ENCODE data around the gene HBS1L.

HBS1L gene

GRCh38 chr6:135093578-135093977 lies 39.0 kb upstream of the HBS1L start:
- H3K27me3 ChIP-seq (ENCODE audit: insufficient read depth, insufficient read length), result no peaks in the 10 kb centered on the region
- no peak for DNase-seq (ENCODE audit: low read depth, low spot score)
- H3K4me1 ChIP-seq (ENCODE audit: insufficient read depth, insufficient read length), result no peaks in the 10 kb centered on the region
- no peaks in the 10 kb centered on the region for H3K9me3 ChIP-seq (ENCODE audit: insufficient read depth, low read length)
- TF ChIP-seq YY1 (IDR thresholded peaks at IDR 0.05; ENCODE audit: insufficient read depth, insufficient read length), result no peak
- no peak for TF ChIP-seq ZNF274 (IDR thresholded peaks at IDR 0.05; ENCODE audit: low read depth, low read length)
- TF ChIP-seq SUZ12 (IDR thresholded peaks at IDR 0.05; ENCODE audit: extremely low read depth, insufficient read depth, insufficient read length), result no peak
- no peak overlapping the region for H3K4me3 ChIP-seq (ENCODE audit: insufficient read length, low read depth)
- H3K9ac ChIP-seq (ENCODE audit: insufficient read length, low read depth), result no peak overlapping the region
- no peaks in the 10 kb centered on the region for H3K36me3 ChIP-seq (ENCODE audit: insufficient read depth, insufficient read length, low read length)

DNA sequence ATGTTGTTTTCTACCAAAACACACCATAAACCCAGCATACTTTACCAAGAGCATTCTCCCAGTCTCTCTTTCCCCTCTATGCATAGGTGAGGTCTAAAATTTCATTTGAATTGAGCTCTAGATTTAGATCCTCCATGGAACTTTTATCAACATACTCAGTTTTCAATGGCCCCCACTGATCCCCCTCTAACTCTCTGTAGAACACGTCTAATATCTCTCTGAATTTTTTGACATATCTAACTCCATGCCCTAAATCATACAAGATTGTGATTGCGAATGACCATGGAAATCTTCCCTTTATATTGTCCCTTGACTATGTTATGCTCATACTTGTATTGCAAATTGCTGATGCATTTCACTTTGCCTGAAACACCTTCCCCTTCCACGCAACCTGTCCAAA lies 38.1 kb upstream of the HBS1L start:
- no peaks in the 10 kb centered on the region for H3K9me3 ChIP-seq (ENCODE audit: insufficient read depth, low read length)
- H3K4me1 ChIP-seq (ENCODE audit: insufficient read depth, insufficient read length), result no peaks in the 10 kb centered on the region
- DNase-seq (ENCODE audit: low read depth, low spot score), result no peak
- H3K9ac ChIP-seq (ENCODE audit: insufficient read length, low read depth), result no peak overlapping the region
- TF ChIP-seq YY1 (IDR thresholded peaks at IDR 0.05; ENCODE audit: insufficient read depth, insufficient read length) (no peak), ZNF274 (IDR thresholded peaks at IDR 0.05; ENCODE audit: low read depth, low read length) (no peak), SUZ12 (IDR thresholded peaks at IDR 0.05; ENCODE audit: extremely low read depth, insufficient read depth, insufficient read length) (no peak)
- H3K27me3 ChIP-seq (ENCODE audit: insufficient read depth, insufficient read length), result no peaks in the 10 kb centered on the region
- H3K36me3 ChIP-seq (ENCODE audit: insufficient read depth, insufficient read length, low read length), result no peaks in the 10 kb centered on the region
- no peak overlapping the region for H3K4me3 ChIP-seq (ENCODE audit: insufficient read length, low read depth)

DNA sequence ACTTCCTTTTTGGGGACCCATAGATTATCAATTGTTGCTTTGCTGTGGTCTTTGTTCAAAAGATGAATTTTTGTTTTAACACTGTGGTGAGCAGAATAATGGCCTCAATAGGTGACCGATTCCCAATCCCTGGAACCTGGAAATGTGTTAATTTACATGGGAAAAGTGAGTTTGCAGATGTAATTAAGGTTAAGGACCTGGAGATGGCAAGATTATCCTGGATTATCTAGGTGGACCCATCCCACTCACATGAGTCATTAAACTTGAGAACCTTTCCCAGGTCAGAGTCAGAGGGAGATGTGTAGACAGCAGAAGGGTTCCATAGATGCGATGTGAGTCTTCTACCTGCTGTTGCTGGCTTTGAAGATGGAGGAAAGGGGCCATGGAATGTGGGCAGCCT lies 36.2 kb upstream of the HBS1L start:
- TF ChIP-seq ZNF274 (IDR thresholded peaks at IDR 0.05; ENCODE audit: low read depth, low read length) (no peak), SUZ12 (IDR thresholded peaks at IDR 0.05; ENCODE audit: extremely low read depth, insufficient read depth, insufficient read length) (no peak), YY1 (IDR thresholded peaks at IDR 0.05; ENCODE audit: insufficient read depth, insufficient read length) (no peak)
- H3K9ac ChIP-seq (ENCODE audit: insufficient read length, low read depth), result no peak overlapping the region
- no peaks in the 10 kb centered on the region for H3K9me3 ChIP-seq (ENCODE audit: insufficient read depth, low read length)
- no peak overlapping the region for H3K4me3 ChIP-seq (ENCODE audit: insufficient read length, low read depth)
- DNase-seq (ENCODE audit: low read depth, low spot score), result no peak
- H3K27me3 ChIP-seq (ENCODE audit: insufficient read depth, insufficient read length), result no peaks in the 10 kb centered on the region
- H3K4me1 ChIP-seq (ENCODE audit: insufficient read depth, insufficient read length), result no peaks in the 10 kb centered on the region
- H3K36me3 ChIP-seq (ENCODE audit: insufficient read depth, insufficient read length, low read length), result no peaks in the 10 kb centered on the region

- Histone ChIP-seq H3K27me3 (ENCODE audit: insufficient read depth, insufficient read length) (no peaks in the 10 kb centered on the region), H3K9me3 (ENCODE audit: insufficient read depth, low read length) (no peaks in the 10 kb centered on the region), H3K4me1 (ENCODE audit: insufficient read depth, insufficient read length) (no peaks in the 10 kb centered on the region), H3K4me3 (ENCODE audit: insufficient read length, low read depth) (no peak overlapping the region), H3K36me3 (ENCODE audit: insufficient read depth, insufficient read length, low read length) (no peaks in the 10 kb centered on the region), H3K9ac (ENCODE audit: insufficient read length, low read depth) (no peak overlapping the region)
- TF ChIP-seq ZNF274 (IDR thresholded peaks at IDR 0.05; ENCODE audit: low read depth, low read length), result no peak
- TF ChIP-seq SUZ12 (IDR thresholded peaks at IDR 0.05; ENCODE audit: extremely low read depth, insufficient read depth, insufficient read length), result no peak
- TF ChIP-seq YY1 (IDR thresholded peaks at IDR 0.05; ENCODE audit: insufficient read depth, insufficient read length), result no peak
- no peak for DNase-seq (ENCODE audit: low read depth, low spot score)
These were observed 35.3 kb upstream of the HBS1L start for GRCh38 chr6:135089901-135090300.

GRCh38 chr6:135088818-135089809 lies 34.5 kb upstream of the HBS1L start:
- no peaks in the 10 kb centered on the region for H3K27me3 ChIP-seq (ENCODE audit: insufficient read depth, insufficient read length)
- H3K4me3 ChIP-seq (ENCODE audit: insufficient read length, low read depth), result no peak overlapping the region
- DNase-seq (ENCODE audit: low read depth, low spot score), result no peak
- no peak overlapping the region for H3K9ac ChIP-seq (ENCODE audit: insufficient read length, low read depth)
- no peaks in the 10 kb centered on the region for H3K4me1 ChIP-seq (ENCODE audit: insufficient read depth, insufficient read length)
- H3K9me3 ChIP-seq (ENCODE audit: insufficient read depth, low read length), result no peaks in the 10 kb centered on the region
- no peak for TF ChIP-seq ZNF274 (IDR thresholded peaks at IDR 0.05; ENCODE audit: low read depth, low read length)
- TF ChIP-seq SUZ12 (IDR thresholded peaks at IDR 0.05; ENCODE audit: extremely low read depth, insufficient read depth, insufficient read length), result no peak
- no peak for TF ChIP-seq YY1 (IDR thresholded peaks at IDR 0.05; ENCODE audit: insufficient read depth, insufficient read length)
- no peaks in the 10 kb centered on the region for H3K36me3 ChIP-seq (ENCODE audit: insufficient read depth, insufficient read length, low read length)

GRCh38 chr6:135088281-135088680 lies 33.7 kb upstream of the HBS1L start:
- Histone ChIP-seq H3K27me3 (ENCODE audit: insufficient read depth, insufficient read length) (no peaks in the 10 kb centered on the region), H3K9me3 (ENCODE audit: insufficient read depth, low read length) (no peaks in the 10 kb centered on the region), H3K36me3 (ENCODE audit: insufficient read depth, insufficient read length, low read length) (no peaks in the 10 kb centered on the region), H3K9ac (ENCODE audit: insufficient read length, low read depth) (no peak overlapping the region), H3K4me1 (ENCODE audit: insufficient read depth, insufficient read length) (no peaks in the 10 kb centered on the region), H3K4me3 (ENCODE audit: insufficient read length, low read depth) (no peak overlapping the region)
- no peak for DNase-seq (ENCODE audit: low read depth, low spot score)
- TF ChIP-seq ZNF274 (IDR thresholded peaks at IDR 0.05; ENCODE audit: low read depth, low read length) (no peak), YY1 (IDR thresholded peaks at IDR 0.05; ENCODE audit: insufficient read depth, insufficient read length) (no peak), SUZ12 (IDR thresholded peaks at IDR 0.05; ENCODE audit: extremely low read depth, insufficient read depth, insufficient read length) (no peak)

GRCh38 chr6:135087803-135088202 lies 33.2 kb upstream of the HBS1L start:
- H3K9me3 ChIP-seq (ENCODE audit: insufficient read depth, low read length), result no peaks in the 10 kb centered on the region
- H3K9ac ChIP-seq (ENCODE audit: insufficient read length, low read depth), result no peak overlapping the region
- H3K36me3 ChIP-seq (ENCODE audit: insufficient read depth, insufficient read length, low read length), result no peaks in the 10 kb centered on the region
- no peaks in the 10 kb centered on the region for H3K27me3 ChIP-seq (ENCODE audit: insufficient read depth, insufficient read length)
- no peaks in the 10 kb centered on the region for H3K4me1 ChIP-seq (ENCODE audit: insufficient read depth, insufficient read length)
- TF ChIP-seq SUZ12 (IDR thresholded peaks at IDR 0.05; ENCODE audit: extremely low read depth, insufficient read depth, insufficient read length) (no peak), ZNF274 (IDR thresholded peaks at IDR 0.05; ENCODE audit: low read depth, low read length) (no peak), YY1 (IDR thresholded peaks at IDR 0.05; ENCODE audit: insufficient read depth, insufficient read length) (no peak)
- H3K4me3 ChIP-seq (ENCODE audit: insufficient read length, low read depth), result no peak overlapping the region
- DNase-seq (ENCODE audit: low read depth, low spot score), result no peak
